Suppressor macrophage treated with lipopolysaccharide for 4 hours (primary cell): ENCODE data around the gene ITGB7.
"Not testable (repeated sequence)": the region's sequence is repeated elsewhere in the genome, so short reads cannot be mapped to it uniquely, and the experiment has no call there.

ENCODE experiments used
- DNase-seq: peaks from one replicate; pipeline ENCODE4 v3.0.0-alpha.2; 2020

Gene ITGB7

GRCh38 chr12:53217051-53217930, 10.2 kb upstream of the ITGB7 start:
- peak; percentile 83 for DNase-seq

- no peak for DNase-seq
Observed at GRCh38 chr12:53215497-53215896, 8.4 kb upstream of the ITGB7 start.

- DNase-seq: no peak
Observed at GRCh38 chr12:53214687-53215455, 7.8 kb upstream of the ITGB7 start.

- DNase-seq: no peak
Observed at GRCh38 chr12:53214221-53214620, 7.2 kb upstream of the ITGB7 start.

GRCh38 chr12:53213348-53213747, 6.3 kb upstream of the ITGB7 start:
- DNase-seq: peak; percentile 88

GRCh38 chr12:53212931-53213330, 5.9 kb upstream of the ITGB7 start:
- no peak for DNase-seq

- DNase-seq: no peak
Observed at GRCh38 chr12:53211476-53212381, 4.7 kb upstream of the ITGB7 start.

GRCh38 chr12:53210843-53211242, 3.8 kb upstream of the ITGB7 start:
- DNase-seq: no peak

GRCh38 chr12:53208877-53209463, 1.9 kb upstream of the ITGB7 start:
- DNase-seq: peak; percentile 75

- no peak for DNase-seq
Observed at GRCh38 chr12:53208435-53208834, 1.4 kb upstream of the ITGB7 start.

- peak; percentile 87 for DNase-seq
Observed at GRCh38 chr12:53205747-53206419, 1.2 kb downstream of the ITGB7 start.

- DNase-seq: peak; percentile 76
Observed at GRCh38 chr12:53204351-53204750, 2.7 kb downstream of the ITGB7 start.

- not testable (repeated sequence) for DNase-seq
Observed at GRCh38 chr12:53202316-53202715, 4.7 kb downstream of the ITGB7 start.

GRCh38 chr12:53201639-53202038, 5.4 kb downstream of the ITGB7 start:
- no peak for DNase-seq

GRCh38 chr12:53201177-53201541, 5.9 kb downstream of the ITGB7 start:
- DNase-seq: no peak

- peak; percentile 50 for DNase-seq
Observed at GRCh38 chr12:53200458-53201176, 6.4 kb downstream of the ITGB7 start.

- DNase-seq: no peak
Observed at GRCh38 chr12:53200107-53200457, 7.0 kb downstream of the ITGB7 start.

- no peak for DNase-seq
Observed at GRCh38 chr12:53199700-53200099, 7.4 kb downstream of the ITGB7 start.

GRCh38 chr12:53198486-53199110, 8.5 kb downstream of the ITGB7 start:
- no peak for DNase-seq

- no peak for DNase-seq
Observed at GRCh38 chr12:53197011-53197640, 9.9 kb downstream of the ITGB7 start.
